Daoy (cell line): Measurements from ENCODE around the gene MAP3K20. TPM values are rescaled to one million over a fixed set of nuclear protein-coding genes. Genes with fewer than 3 reads are reported as not detected.
A peak's percentile ranks its signal among the peaks of the same experiment; 100 is the strongest.
"Not testable (repeated sequence)": the region's sequence is repeated elsewhere in the genome, so short reads cannot be mapped to it uniquely, and the experiment has no call there.

Experiments
- DNase-seq: peaks from one replicate; pipeline ENCODE4 v3.0.0-alpha.2; 2015; ENCODE audit warnings: low read depth
- total RNA-seq: library from RNA; depleted of rRNA; stranded (reverse); fragments of >200 nt; shearing (Covaris generic); gene quantifications from 2 replicates; pipeline ENCODE4 v1.2.3, GENCODE V29; 2014

The MAP3K20 gene
- total RNA-seq, 1 experiment from 2014 or later = 27.4 TPM

DNA sequence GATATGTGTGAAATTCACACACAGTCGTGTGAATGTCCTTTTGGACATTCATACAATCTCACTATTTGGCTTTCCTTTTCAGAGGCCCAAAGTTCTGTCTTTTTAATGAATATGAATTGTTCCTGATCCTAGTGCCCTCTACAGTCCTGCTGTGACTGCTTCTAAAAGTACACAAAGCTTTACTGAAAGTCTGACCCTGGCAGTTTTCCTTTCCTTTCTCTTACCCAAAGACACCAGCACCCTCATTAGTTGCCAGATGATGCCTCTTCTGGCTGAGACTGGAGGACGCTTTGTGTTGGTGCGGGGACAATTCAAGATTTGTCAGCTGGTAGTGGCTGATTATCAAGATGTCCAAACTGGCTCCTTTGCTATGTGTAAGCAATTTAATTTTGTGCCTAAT is 197.2 kb downstream of the MAP3K20 start:
- DNase-seq = no peak

DNA sequence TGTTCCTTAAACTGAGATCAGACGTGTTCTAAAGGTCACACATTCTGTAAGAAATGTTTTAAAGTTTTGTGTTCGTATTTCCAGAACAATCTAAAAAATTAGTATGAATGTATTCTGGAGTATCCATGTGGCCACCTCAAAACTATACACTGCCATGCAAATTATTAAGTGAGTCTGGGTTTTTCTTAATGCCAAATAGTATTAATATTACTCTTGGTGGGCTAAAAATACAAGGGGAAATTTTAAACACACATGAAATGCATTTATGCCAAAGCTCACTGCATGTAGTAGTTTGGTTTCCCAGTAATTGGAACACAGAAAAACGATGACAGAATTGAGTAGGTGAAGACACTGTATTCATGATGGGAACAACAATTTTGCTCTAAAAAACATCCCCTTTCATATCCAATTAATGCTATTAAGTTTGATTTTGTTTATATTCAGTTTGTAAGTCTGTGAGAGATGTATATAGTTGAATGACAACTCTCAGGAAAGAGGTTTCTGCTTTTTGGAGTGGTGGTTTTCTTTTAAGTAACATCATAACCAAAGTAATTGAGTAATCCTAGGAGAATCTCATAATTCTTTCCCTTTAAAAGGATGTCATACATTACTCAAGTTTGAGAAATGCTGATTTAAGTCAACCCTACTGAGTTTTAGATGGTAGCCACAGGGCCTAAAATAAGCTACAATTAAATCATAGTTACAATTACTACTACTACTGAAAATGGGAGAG is 203.3 kb downstream of the MAP3K20 start:
- DNase-seq = no peak

GRCh38 chr2:173279527-173279868 is 203.9 kb downstream of the MAP3K20 start:
- no peak for DNase-seq

DNA sequence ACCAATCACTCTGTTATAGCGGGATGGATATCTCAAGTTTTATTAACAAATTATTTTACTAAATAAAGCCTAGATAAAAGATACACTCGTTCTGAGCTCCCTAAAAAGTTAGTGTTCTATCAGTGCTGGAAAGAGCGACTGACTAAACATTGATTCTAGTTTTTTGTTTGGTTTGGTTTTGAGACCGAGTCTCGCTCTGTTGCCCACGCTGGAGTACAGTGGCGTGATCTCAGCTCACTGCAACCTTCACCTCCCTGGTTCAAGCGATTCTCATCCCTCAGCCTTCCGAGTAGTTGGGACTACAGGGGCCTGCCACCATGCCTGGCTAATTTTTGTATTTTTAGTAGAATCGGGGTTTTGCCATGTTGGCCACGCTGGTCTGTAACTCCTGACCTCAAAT is 205.2 kb downstream of the MAP3K20 start:
- DNase-seq = no peak

DNA sequence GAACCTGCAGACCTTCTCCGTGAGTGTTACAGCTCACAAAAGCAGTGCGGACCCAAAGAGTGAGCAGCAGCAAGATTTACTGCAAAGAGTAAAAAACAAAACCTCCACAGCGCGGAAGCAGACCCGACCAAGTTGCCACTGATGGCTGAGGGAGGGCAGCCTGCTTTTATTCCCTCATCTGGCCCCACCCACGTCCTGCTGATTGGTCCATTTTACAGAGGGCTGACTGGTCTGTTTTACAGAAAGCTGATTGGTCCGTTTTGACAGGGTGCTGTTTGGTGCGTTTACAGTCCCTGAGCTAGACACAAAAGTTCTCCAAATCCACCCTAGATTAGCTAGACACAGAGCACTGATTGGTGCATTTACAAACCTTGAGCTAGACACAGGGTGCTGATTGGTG is 206.3 kb downstream of the MAP3K20 start:
- not testable (repeated sequence) for DNase-seq

- DNase-seq = no peak
Observed at GRCh38 chr2:173282795-173283545, 207.3 kb downstream of the MAP3K20 start.

GRCh38 chr2:173286153-173286809 is 210.6 kb downstream of the MAP3K20 start:
- DNase-seq = no peak

DNA sequence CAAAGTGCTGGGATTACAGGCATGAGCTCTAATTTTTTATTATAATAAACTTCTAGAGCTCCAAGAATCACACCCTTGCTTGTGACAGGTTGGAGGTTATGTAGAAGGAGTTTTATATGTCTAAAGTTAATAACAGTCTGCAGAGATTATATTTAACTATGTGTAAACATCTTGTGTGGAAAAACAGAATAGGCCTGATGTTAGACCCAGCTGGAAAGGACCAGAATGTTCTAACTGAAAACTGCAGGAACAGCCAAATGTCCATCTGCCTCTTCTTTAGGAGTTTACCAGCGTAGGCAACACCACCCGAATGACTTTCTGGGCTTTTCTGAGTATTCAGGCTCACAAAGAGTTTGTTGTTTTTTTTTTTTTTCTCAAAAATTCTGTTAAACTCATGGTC is 211.9 kb downstream of the MAP3K20 start:
- no peak for DNase-seq

GRCh38 chr2:173288561-173288960 is 212.9 kb downstream of the MAP3K20 start:
- peak; percentile 67 for DNase-seq

DNA sequence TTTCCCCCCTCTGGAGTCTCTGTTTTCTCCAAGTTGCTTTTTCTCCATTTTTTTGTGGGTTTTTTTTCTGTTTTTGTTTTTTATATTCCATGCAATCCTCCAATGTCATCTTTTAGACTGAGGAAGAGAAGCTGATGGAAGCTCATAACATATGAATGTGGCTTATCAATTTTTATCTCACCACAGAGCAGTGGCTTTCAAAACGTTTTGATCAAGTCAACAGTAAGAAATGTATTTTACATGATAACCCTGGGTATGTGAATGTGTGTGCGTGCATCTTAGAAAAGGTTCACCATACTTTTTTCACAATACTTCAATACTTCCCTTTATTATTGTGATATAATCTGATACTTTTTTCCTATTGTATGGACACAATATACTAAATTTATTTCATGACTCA is 214.4 kb downstream of the MAP3K20 start:
- no peak for DNase-seq

GRCh38 chr2:173290518-173290917 is 214.9 kb downstream of the MAP3K20 start:
- no peak for DNase-seq

GRCh38 chr2:173291412-173291811 is 215.8 kb downstream of the MAP3K20 start:
- DNase-seq = no peak

DNA sequence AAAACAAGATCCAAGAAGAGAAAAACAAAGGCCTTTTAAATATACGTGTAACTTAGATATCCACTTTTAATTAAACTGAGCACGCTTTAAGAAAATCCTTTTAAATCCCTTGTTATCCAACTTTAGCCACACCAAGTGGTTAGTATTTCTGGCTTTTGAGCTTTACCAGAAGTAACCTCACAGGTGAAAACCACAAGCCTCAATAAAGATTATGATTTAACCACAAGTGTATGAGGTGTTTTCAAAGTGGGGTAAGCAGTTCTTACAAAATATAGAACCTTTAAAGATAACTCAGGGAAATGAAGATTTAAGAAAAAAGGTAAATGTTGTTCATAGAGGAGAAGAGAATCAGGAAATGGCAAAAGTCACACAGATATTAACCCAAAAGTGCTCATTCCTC is 220.6 kb downstream of the MAP3K20 start:
- no peak for DNase-seq

GRCh38 chr2:173298536-173299097 is 223.0 kb downstream of the MAP3K20 start:
- no peak for DNase-seq

DNA sequence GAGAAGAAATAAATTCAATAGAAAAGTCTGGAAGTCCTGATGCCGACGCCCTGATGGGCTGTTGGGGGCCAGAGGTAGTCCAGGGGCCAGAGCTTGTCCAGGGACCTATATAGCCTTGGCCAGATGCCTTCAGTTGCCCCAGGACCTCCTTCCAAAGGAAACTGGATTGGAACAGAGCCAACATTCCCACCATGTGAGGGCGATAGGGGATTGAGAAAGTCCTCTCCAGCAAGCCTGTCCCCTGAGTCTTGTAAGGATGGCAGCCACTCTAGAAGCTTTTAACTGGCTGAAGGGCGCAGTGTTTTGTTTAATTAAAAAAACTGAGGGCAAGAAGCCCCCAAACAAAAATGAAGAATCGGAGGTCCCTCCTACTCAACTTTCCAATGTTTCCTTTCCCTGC is 224.1 kb downstream of the MAP3K20 start:
- no peak for DNase-seq

DNA sequence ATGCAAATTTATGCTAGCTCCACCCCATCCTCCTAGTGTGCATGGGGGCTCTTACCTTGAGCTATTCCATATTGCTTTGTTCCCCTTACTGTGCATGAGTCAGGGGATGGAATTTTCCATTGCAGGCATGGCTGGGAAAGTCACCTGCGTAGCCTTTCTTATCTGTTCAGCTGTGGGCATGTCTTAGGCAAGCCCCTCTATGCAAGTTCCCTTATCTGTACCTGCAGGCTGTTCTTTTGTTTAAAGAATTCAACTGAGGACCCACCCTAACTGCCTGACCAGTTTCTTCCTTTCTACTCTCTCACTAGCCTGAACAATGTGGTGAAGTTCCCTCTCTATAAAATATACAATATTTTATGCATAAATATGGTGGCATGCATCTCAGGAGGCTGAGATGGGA is 224.8 kb downstream of the MAP3K20 start:
- DNase-seq = no peak

DNA sequence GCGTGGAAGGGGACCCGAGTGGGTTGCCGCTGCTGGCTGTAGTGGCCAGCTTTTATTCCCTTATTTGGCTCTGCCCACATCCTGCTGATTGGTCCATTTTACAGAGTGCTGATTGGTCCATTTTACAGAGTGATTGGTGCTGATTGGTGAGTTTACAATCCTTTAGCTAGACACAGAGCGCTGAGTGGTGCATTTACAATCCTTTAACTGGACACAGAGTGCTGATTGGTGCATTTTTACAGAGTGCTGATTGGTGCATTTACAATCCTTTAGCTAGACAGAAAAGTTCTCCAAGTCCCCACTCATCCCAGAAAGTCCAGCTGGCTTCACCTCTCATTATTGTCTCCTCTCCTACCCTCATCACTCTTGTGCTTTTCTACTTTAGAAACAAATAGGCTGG is 225.9 kb downstream of the MAP3K20 start:
- not testable (repeated sequence) for DNase-seq

DNA sequence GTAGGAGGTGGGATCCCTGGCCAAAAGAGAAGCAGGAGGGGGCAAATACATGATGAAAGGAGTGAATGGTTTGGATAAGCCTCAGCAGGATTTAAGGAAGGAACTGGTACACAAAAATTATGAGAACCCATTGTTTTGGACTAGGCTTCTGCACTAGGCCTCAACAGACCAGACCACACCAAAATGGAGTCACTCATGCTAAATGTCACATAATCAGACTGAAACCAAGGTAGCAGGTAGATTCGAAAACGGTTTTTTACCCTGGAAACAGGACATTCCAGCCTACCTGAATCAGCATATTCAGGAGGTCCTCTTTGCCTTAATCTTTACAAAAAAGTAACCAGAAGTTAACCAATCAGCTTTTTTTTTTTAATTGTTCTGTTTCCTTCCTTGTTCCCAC is 229.7 kb downstream of the MAP3K20 start:
- no peak for DNase-seq

- DNase-seq = no peak
Observed at GRCh38 chr2:173307293-173307692, 231.6 kb downstream of the MAP3K20 start.

DNA sequence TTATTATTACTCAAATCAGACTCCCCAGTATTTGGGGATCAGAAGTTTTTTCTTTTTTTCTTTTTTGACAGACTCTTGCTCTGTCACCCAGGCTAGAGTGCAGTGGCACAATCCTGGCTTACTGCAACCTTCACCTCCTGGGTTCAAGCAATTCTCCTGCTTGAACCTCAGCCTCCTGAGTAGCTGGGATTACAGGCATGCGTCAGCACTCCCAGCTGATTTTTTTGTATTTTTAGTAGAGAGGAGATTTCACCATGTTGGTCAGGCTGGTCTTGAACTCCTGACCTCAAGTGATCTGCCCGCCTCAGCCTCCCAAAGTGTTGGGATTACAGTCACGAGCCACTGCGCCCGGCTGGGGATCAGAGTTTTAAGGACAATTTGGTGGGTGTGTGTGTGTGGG is 233.7 kb downstream of the MAP3K20 start:
- not testable (repeated sequence) for DNase-seq

GRCh38 chr2:173311844-173312606 is 236.4 kb downstream of the MAP3K20 start:
- no peak for DNase-seq
